WTC11 (cell line): Measurements from ENCODE around the gene THSD4. TPM values are rescaled to one million over a fixed set of nuclear protein-coding genes. Genes with fewer than 3 reads are reported as not detected.
A peak's percentile ranks its signal among the peaks of the same experiment; 100 is the strongest.

Experiments used
- ATAC-seq: fragments of 200-7000 bp; cut with Tn5 transposase; 2 replicates; pipeline ENCODE4 v1.10.0; 2021; ENCODE audit warnings: mild to moderate bottlenecking, moderate library complexity
- CTCF ChIA-PET: fragments of 300-600 bp; sonication (Branson Sonifier 250); formaldehyde crosslinking; loops from one replicate; lab custom pipeline; 2021; ENCODE audit warnings: antibody characterized with exemption; lab: Charles Lee
- POLR2A ChIA-PET: fragments of 350-600 bp; sonication (Branson Sonifier 250); formaldehyde crosslinking; loops from one replicate; lab custom pipeline; 2021; ENCODE audit warnings: antibody characterized with exemption; lab: Charles Lee
- DNase-seq: peaks from one replicate; pipeline ENCODE4 v3.0.0; 2021; ENCODE audit warnings: low spot score
- H3K27ac Mint-ChIP-seq: 2 replicates; pipeline ENCODE4 v1.8.0; 2021; ENCODE audit warnings: mixed read lengths
- H3K27me3 Mint-ChIP-seq: 2 replicates; pipeline ENCODE4 v1.8.0; 2021; ENCODE audit warnings: low read depth, mild to moderate bottlenecking, moderate library complexity, mixed read lengths
- H3K36me3 Mint-ChIP-seq: 2 replicates; pipeline ENCODE4 v1.8.0; 2021; ENCODE audit warnings: mixed read lengths
- H3K4me1 Mint-ChIP-seq: 2 replicates; pipeline ENCODE4 v1.8.0; 2022; ENCODE audit warnings: mixed read lengths
- H3K4me3 Mint-ChIP-seq: 2 replicates; pipeline ENCODE4 v1.8.0; 2021; ENCODE audit warnings: mild to moderate bottlenecking, moderate library complexity, mixed read lengths
- H3K9me3 Mint-ChIP-seq: 2 replicates; pipeline ENCODE4 v1.8.0; 2021; ENCODE audit warnings: mixed read lengths
- ATF6 ChIP-seq: sonication (generic); formaldehyde crosslinking; IDR thresholded peaks from 2 replicates; pipeline ENCODE4 v1.8.1; 2023; ENCODE audit warnings: mild to moderate bottlenecking, missing genetic modification reagents
- CTCF ChIP-seq: fragments of 200-600 bp; IDR thresholded peaks from 2 replicates; pipeline ENCODE4 v1.8.0; 2022; ENCODE audit warnings: antibody characterized with exemption
- GABPB1 ChIP-seq: sonication (generic); formaldehyde crosslinking; IDR thresholded peaks from 2 replicates; pipeline ENCODE4 v1.8.1; 2023; ENCODE audit warnings: mild to moderate bottlenecking, missing genetic modification reagents
- JAZF1 ChIP-seq: fragments of 250-450 bp; sonication (Bioruptor Pico); IDR thresholded peaks from 2 replicates; pipeline ENCODE4 v1.9.0; 2021; ENCODE audit warnings: moderate library complexity, mild to moderate bottlenecking, inconsistent platforms
- NFATC4 ChIP-seq: fragments of 250-450 bp; sonication (Bioruptor Pico); IDR thresholded peaks from 2 replicates; pipeline ENCODE4 v1.9.0; 2021; ENCODE audit warnings: mild to moderate bottlenecking
- NR1H2 ChIP-seq: sonication (generic); formaldehyde crosslinking; IDR thresholded peaks from 2 replicates; pipeline ENCODE4 v1.9.0; 2021; ENCODE audit warnings: mild to moderate bottlenecking, moderate library complexity, missing genetic modification reagents
- RORB ChIP-seq: fragments of 250-450 bp; sonication (Bioruptor Pico); IDR thresholded peaks from 2 replicates; pipeline ENCODE4 v1.9.0; 2021; ENCODE audit warnings: mild to moderate bottlenecking
- SMAD3 ChIP-seq: sonication (generic); formaldehyde crosslinking; IDR thresholded peaks from 2 replicates; pipeline ENCODE4 v1.8.0; 2022; ENCODE audit warnings: missing genetic modification reagents, mild to moderate bottlenecking, borderline replicate concordance
- SMAD4 ChIP-seq: sonication (generic); formaldehyde crosslinking; IDR thresholded peaks from 2 replicates; pipeline ENCODE4 v1.8.0; 2022; ENCODE audit warnings: mild to moderate bottlenecking, missing genetic modification reagents
- SP1 ChIP-seq: sonication (generic); formaldehyde crosslinking; conservative IDR thresholded peaks from 2 replicates; pipeline ENCODE4 v1.8.1; 2022; ENCODE audit warnings: missing genetic modification reagents
- TEAD1 ChIP-seq: sonication (generic); formaldehyde crosslinking; IDR thresholded peaks from 2 replicates; pipeline ENCODE4 v1.8.0; 2022; ENCODE audit warnings: mild to moderate bottlenecking, missing genetic modification reagents
- USF2 ChIP-seq: sonication (generic); formaldehyde crosslinking; IDR thresholded peaks from 2 replicates; pipeline ENCODE4 v1.8.1; 2023; ENCODE audit warnings: mild to moderate bottlenecking, missing genetic modification reagents, moderate library complexity
- ZBTB21 ChIP-seq: sonication (generic); formaldehyde crosslinking; IDR thresholded peaks from 2 replicates; pipeline ENCODE4 v1.8.1; 2023; ENCODE audit warnings: mild to moderate bottlenecking, missing genetic modification reagents, borderline replicate concordance
- ZNF396 ChIP-seq: fragments of 250-450 bp; sonication (Bioruptor Pico); IDR thresholded peaks from 2 replicates; pipeline ENCODE4 v1.8.0; 2021; ENCODE audit warnings: mild to moderate bottlenecking, moderate library complexity, borderline replicate concordance
- total RNA-seq: library from RNA; stranded (reverse); gene quantifications from 3 replicates; pipeline ENCODE4 v1.2.3, GENCODE V29; 2021
- TF ChIP-seq, protein P1 (sequence below): sonication (generic); formaldehyde crosslinking; IDR thresholded peaks from 2 replicates; pipeline ENCODE4 v1.8.1; 2022; ENCODE audit warnings: mild to moderate bottlenecking, moderate library complexity, missing genetic modification reagents
- TF ChIP-seq, protein P2 (sequence below): sonication (generic); formaldehyde crosslinking; IDR thresholded peaks from 2 replicates; pipeline ENCODE4 v1.8.1; 2022; ENCODE audit warnings: low read depth, mild to moderate bottlenecking, moderate library complexity, missing genetic modification reagents, borderline replicate concordance
- TF ChIP-seq, protein P3 (sequence below): sonication (generic); formaldehyde crosslinking; IDR thresholded peaks from 2 replicates; pipeline ENCODE4 v1.8.1; 2023; ENCODE audit warnings: mild to moderate bottlenecking, missing genetic modification reagents, borderline replicate concordance
- TF ChIP-seq, protein P4 (sequence below): fragments of 250-450 bp; sonication (Bioruptor Pico); IDR thresholded peaks from 2 replicates; pipeline ENCODE4 v1.9.0; 2021; ENCODE audit warnings: mild to moderate bottlenecking

The THSD4 gene
- total RNA-seq, 1 experiment from 2014 or later = 7.8 TPM

GRCh38 chr15:71116366-71116765 lies 1.1 kb downstream of the THSD4 start (continued):
- TF ChIP-seq, protein P1, sequence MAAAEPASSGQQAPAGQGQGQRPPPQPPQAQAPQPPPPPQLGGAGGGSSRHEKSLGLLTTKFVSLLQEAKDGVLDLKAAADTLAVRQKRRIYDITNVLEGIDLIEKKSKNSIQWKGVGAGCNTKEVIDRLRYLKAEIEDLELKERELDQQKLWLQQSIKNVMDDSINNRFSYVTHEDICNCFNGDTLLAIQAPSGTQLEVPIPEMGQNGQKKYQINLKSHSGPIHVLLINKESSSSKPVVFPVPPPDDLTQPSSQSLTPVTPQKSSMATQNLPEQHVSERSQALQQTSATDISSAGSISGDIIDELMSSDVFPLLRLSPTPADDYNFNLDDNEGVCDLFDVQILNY (CRISPR knock-in tag) = no peak

DNA sequence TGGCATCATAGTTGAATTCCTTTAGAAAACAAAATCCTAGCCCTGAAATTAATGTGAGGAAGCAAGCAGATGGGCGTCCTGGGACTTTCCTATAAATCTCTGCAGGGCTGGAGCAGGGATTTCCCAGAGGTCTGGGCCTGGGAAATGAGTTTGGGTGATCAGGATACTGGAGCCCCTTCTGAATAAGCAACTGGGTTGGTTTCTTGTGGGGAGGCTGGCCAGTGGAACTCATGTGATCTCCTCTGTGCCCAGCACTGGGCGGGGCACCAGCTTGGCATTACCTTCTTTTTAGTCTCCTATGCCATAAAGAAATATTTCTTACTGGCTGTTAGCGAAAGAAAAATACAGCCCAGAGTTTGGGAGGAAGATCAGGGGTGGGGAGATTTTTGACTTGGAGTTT lies 1.7 kb downstream of the THSD4 start:
- Mint-ChIP-seq H3K27ac (no peak overlapping the region), H3K9me3 (no peaks in the 10 kb centered on the region), H3K27me3 (peaks cover 30% of the 10 kb centered on the region), H3K4me1 (peaks cover 65% of the 10 kb centered on the region), H3K4me3 (peak overlapping the region; percentile 86), H3K36me3 (no peaks in the 10 kb centered on the region)
- DNase-seq (no peak), ATAC-seq (no peak)
- ChIA-PET POLR2A (no interaction called here), CTCF (interaction anchor here (1.0 to 3.6 kb wide), 2 partner anchors 9 to 146 kb away, joined by 3 to 17 read pairs; no protein-coding TSS in a partner anchor)
- TF ChIP-seq RORB (CRISPR knock-in tag) (no peak), TEAD1 (no peak), JAZF1 (no peak), NFATC4 (no peak), USF2 (CRISPR knock-in tag) (no peak), CTCF (no peak), ZNF396 (CRISPR knock-in tag) (no peak), SMAD4 (CRISPR knock-in tag) (no peak)
- TF ChIP-seq, protein P2, sequence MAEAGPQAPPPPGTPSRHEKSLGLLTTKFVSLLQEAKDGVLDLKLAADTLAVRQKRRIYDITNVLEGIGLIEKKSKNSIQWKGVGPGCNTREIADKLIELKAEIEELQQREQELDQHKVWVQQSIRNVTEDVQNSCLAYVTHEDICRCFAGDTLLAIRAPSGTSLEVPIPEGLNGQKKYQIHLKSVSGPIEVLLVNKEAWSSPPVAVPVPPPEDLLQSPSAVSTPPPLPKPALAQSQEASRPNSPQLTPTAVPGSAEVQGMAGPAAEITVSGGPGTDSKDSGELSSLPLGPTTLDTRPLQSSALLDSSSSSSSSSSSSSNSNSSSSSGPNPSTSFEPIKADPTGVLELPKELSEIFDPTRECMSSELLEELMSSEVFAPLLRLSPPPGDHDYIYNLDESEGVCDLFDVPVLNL (CRISPR knock-in tag) = no peak
- TF ChIP-seq, protein P3, sequence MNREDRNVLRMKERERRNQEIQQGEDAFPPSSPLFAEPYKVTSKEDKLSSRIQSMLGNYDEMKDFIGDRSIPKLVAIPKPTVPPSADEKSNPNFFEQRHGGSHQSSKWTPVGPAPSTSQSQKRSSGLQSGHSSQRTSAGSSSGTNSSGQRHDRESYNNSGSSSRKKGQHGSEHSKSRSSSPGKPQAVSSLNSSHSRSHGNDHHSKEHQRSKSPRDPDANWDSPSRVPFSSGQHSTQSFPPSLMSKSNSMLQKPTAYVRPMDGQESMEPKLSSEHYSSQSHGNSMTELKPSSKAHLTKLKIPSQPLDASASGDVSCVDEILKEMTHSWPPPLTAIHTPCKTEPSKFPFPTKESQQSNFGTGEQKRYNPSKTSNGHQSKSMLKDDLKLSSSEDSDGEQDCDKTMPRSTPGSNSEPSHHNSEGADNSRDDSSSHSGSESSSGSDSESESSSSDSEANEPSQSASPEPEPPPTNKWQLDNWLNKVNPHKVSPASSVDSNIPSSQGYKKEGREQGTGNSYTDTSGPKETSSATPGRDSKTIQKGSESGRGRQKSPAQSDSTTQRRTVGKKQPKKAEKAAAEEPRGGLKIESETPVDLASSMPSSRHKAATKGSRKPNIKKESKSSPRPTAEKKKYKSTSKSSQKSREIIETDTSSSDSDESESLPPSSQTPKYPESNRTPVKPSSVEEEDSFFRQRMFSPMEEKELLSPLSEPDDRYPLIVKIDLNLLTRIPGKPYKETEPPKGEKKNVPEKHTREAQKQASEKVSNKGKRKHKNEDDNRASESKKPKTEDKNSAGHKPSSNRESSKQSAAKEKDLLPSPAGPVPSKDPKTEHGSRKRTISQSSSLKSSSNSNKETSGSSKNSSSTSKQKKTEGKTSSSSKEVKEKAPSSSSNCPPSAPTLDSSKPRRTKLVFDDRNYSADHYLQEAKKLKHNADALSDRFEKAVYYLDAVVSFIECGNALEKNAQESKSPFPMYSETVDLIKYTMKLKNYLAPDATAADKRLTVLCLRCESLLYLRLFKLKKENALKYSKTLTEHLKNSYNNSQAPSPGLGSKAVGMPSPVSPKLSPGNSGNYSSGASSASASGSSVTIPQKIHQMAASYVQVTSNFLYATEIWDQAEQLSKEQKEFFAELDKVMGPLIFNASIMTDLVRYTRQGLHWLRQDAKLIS (CRISPR knock-in tag) = no peak

DNA sequence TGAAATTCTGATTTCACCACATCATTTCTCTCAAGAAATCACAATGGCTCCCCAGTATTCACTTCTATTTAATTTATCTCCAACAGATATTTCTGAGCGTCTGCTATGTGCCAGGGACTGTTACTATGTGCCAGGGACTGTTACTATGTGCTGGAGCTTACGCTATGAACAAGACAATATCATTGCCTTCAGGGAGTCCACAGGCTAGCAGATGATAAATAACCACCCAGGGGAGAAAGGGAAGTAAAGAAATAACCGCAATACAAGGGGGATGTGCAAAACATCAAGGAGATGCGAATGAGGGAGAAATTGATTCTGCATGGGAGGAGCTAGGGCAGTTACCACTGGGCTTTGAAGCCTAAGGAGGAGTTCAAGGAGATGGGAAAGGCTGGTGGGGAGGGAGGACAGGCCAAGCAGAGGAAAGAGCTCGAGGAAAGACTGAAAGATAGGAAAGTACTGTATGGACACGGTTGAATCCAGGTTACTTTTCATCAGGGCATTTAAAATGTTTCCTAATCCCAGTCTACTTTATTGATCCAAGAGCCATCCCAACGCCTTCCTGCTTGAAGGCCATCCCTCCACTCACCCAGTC lies 2.5 kb downstream of the THSD4 start:
- DNase-seq (no peak), ATAC-seq (no peak)
- POLR2A ChIA-PET = no interaction called here
- Mint-ChIP-seq H3K36me3 (no peaks in the 10 kb centered on the region), H3K4me1 (peaks cover 71% of the 10 kb centered on the region), H3K27ac (no peak overlapping the region), H3K9me3 (no peaks in the 10 kb centered on the region), H3K27me3 (peaks cover 30% of the 10 kb centered on the region), H3K4me3 (no peak overlapping the region)
- CTCF ChIA-PET = interaction anchor here (3.6 kb wide), 1 partner anchor 8 kb away, joined by 17 read pairs; no protein-coding TSS in a partner anchor
- TF ChIP-seq GABPB1 (no peak), NR1H2 (CRISPR knock-in tag) (no peak), ZBTB21 (CRISPR knock-in tag) (no peak), NFATC4 (no peak), SMAD3 (CRISPR knock-in tag) (no peak), ATF6 (CRISPR knock-in tag) (no peak), SP1 (no peak)
- TF ChIP-seq, protein P4, sequence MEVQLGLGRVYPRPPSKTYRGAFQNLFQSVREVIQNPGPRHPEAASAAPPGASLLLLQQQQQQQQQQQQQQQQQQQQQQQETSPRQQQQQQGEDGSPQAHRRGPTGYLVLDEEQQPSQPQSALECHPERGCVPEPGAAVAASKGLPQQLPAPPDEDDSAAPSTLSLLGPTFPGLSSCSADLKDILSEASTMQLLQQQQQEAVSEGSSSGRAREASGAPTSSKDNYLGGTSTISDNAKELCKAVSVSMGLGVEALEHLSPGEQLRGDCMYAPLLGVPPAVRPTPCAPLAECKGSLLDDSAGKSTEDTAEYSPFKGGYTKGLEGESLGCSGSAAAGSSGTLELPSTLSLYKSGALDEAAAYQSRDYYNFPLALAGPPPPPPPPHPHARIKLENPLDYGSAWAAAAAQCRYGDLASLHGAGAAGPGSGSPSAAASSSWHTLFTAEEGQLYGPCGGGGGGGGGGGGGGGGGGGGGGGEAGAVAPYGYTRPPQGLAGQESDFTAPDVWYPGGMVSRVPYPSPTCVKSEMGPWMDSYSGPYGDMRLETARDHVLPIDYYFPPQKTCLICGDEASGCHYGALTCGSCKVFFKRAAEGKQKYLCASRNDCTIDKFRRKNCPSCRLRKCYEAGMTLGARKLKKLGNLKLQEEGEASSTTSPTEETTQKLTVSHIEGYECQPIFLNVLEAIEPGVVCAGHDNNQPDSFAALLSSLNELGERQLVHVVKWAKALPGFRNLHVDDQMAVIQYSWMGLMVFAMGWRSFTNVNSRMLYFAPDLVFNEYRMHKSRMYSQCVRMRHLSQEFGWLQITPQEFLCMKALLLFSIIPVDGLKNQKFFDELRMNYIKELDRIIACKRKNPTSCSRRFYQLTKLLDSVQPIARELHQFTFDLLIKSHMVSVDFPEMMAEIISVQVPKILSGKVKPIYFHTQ (CRISPR knock-in tag) = no peak
